GF-D8 (cell line): ENCODE measurements around the gene TMEM175.

Experiments
- DNase-seq: peaks from one replicate; lab custom pipeline; 2025; lab: John Stamatoyannopoulos, UW

TMEM175 gene

DNA sequence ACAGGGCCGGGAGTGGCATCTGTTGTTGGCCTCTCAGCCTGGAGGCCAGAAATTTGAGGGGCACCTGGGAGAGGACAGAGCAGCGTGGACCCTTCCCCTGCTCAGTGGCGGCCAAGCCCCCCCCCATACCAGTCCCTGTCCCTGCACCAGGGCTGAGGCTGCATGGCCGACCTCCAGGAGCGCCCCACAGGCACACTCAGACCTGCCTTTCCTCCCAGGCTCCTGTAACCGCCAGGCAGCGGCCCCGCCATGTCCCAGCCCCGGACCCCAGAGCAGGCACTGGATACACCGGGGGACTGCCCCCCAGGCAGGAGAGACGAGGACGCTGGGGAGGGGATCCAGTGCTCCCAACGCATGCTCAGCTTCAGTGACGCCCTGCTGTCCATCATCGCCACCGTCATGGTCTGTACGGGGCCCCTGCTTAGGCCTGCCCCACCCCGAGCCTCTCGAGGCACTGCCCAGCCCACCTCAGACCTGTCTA, 15.3 kb downstream of the TMEM175 start:
- no peak for DNase-seq

GRCh38 chr4:948101-948935, 16.1 kb downstream of the TMEM175 start:
- DNase-seq = no peak

DNA sequence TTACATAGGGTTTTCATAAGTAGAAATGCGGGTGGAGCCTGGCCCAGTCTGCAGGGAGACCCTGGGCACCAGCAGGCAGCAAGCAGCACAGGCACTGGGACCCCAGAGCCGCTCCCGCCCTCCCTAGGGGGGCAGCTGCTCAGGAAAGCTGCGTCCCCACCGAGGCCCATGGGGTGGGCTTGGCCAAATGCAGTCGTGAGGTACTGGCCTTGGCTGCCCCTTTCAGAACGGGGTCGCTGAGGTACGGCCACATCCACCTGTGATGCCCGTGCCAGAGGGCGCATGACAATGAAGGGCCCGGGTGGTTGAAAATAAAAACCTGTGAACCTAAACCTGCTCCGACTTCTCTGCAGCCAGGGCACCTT, 16.7 kb downstream of the TMEM175 start:
- DNase-seq = no peak

- DNase-seq = no peak
Observed at GRCh38 chr4:949656-950055, 17.4 kb downstream of the TMEM175 start.

DNA sequence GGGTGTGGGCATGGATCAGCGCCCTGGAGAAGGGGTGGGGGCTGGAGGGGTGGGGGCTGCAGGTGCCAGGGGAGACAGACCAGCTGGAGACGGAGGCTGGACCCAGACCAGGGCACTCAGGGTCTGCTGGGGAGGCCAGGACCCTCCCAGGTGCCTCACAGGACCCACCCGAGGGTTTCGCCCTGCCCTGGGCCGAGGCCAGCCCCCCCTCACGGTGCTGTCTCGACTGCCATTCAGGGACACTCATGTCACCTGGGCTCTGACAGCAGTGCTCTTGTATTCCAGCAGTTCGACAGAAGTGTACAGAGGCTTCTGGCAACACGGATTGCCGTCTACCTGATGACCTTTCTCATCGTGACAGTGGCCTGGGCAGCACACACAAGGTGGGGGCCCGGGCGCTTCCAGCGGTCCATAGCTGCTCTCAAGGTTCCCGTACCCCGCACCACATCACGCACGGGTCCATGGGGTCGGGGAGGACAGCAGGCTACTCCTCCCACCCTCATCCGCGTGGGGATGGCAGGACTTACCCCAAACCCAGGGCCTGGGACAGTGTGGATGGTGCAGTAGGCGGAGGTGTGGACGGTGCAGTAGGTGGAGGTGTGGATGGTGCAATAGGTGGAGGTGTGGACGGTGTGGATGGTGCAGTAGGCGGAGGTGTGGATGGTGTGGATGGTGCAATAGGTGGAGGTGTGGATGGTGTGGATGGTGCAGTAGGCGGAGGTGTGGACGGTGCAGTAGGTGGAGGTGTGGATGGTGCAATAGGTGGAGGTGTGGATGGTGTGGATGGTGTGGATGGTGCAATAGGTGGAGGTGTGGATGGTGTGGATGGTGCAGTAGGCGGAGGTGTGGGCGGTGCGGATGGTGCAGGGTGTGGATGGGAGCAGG, 18.1 kb downstream of the TMEM175 start:
- DNase-seq = no peak

DNA sequence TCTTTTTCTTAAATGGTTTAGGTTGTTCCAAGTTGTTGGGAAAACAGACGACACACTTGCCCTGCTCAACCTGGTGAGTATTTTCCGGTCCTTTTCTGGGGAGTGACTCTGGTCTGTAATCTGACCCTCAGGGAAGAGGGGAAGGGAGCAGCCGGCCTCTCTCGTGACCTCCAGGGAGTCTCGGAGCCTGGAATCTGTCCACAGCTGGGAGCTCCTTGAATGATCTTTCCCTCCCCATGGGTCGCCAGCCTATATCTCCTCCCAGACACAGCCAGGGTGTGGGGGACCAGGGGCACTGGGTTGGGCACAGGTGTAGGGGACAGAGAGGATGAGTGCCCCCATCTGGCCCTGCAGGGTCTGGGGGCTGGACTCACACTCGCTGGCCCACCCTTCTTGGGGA, 18.9 kb downstream of the TMEM175 start:
- no peak for DNase-seq

DNA sequence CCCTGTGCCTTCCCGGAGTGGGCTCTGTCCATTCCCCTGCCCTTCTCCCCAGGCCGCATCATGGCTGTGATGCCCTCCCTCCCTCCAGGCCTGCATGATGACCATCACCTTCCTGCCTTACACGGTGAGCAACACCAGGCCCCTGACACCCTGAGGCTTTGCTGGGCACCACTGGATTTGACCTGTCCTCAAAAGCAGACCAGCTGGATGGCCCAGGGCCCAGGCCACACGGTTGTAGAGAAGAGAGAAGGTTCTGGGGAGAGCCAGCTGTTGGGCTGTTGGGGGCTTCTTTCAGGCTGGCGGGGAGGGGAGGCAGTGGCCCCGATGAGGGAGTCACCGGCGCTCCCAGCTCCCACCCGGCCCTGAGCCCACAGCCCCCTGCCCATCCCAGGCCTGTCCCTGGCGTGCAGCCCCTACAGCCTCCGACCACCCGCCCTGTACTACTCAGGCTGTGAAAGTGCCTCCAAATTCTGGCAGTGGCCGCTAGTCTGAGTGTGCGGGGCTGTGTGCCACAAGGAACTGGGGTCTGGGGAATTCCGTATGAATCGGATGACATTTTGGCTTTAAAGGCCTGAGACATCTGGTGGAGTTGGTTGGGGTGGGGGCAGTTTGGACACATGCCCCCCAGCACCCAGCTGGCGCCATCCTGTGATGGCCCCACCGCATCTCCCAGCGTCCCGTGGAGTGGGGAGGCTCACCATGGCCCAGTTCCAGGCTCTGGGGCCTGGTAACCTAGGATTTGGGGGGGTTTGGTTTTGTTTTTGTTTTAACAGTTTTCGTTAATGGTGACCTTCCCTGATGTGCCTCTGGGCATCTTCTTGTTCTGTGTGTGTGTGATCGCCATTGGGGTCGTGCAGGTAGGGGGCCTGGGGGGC, 19.6 kb downstream of the TMEM175 start:
- no peak for DNase-seq

DNA sequence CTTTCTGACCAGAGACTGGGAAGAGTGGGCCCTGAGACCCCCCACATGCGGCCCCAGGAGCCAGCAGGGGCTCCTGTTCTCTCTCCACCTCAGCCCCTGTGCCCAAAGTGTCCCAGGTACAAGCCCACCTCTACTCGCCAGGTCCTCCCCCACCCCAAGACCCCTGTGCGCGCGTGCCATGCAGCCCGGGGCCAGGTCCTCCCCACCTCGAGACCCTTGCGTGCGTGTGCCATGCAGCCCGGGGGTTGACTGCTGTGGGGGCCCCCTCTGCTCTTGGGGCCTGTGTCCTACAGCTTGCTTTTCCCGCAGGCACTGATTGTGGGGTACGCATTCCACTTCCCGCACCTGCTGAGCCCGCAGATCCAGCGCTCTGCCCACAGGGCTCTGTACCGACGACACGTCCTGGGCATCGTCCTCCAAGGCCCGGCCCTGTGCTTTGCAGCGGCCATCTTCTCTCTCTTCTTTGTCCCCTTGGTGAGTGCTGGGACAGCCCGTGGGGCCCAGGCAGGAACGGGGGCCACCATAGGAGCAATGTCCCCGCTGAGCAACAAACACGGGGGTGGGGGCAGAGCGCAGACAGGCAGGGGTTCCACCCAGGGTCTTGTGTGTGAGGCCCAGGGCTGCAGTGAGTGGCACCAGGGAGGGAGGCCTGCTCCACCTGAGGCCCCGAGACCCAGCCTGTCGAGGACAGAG, 20.8 kb downstream of the TMEM175 start:
- no peak for DNase-seq

- no peak for DNase-seq
Observed at GRCh38 chr4:953574-953915, 21.3 kb downstream of the TMEM175 start.

GRCh38 chr4:954211-955020, 22.2 kb downstream of the TMEM175 start:
- no peak for DNase-seq

- DNase-seq = no peak
Observed at GRCh38 chr4:955161-955921, 23.1 kb downstream of the TMEM175 start.

- DNase-seq = no peak
Observed at GRCh38 chr4:955931-956381, 23.7 kb downstream of the TMEM175 start.

- no peak for DNase-seq
Observed at GRCh38 chr4:956531-957230, 24.4 kb downstream of the TMEM175 start.

DNA sequence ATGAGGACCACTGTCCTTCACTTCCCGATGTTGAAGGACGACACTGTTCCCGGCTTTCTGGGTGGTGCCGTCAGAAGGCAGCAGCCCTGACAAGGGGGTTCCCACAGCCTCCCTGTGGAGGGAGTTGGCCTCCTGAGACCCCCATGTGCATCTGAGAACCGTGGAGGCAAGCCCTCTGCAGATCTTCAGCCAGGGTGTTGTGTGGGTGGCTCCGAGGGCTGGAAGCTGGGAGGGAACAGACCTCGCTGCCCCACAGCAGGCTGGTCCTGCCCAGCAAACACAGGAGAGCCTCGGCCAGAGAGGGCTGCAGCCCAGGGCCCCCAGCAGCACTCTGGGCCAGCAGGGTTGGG, 24.9 kb downstream of the TMEM175 start:
- no peak for DNase-seq

GRCh38 chr4:957581-958313, 25.5 kb downstream of the TMEM175 start:
- DNase-seq = no peak

DNA sequence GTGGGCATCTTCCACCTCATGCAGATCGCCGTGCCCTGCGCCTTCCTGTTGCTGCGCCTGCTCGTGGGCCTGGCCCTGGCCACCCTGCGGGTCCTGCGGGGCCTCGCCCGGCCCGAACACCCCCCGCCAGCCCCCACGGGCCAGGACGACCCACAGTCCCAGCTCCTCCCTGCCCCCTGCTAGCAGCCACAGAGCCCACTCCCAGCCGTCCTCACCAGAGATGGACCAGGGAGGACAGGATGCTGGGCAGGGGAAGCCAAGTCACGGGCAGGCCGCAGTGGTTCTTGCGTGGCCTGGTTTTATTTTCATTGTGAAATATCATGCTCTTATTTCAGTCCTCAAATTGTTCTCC, 26.0 kb downstream of the TMEM175 start:
- no peak for DNase-seq

DNA sequence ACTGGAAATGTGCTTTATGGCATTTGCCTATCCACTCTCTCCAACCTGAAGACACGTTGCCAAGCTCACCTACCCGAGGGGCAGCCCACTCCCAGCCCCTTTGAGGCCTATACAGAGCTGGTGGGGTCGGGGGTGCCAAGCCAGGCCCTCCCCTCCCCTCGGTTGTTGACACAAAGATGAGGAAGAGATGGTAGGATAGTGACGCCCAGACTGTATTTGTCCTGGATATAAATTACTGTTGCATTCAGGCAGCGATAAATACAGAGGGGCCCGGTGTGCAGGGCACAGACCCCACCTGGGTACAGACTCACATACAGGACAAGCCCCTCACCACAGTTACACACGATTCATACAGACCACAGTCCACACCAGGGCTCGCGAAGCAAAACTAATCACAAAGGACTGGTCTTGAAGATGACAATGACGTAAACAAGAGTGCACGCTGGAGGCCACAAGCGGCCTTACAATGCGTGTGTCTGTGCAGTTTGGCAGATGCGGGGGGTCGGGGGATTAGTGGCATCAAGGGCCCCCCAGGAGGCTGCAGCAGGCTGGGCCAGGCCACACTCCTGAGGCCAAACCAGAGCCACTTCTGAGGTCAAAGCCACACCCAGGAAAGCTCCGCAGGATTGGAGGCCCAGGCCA, 26.6 kb downstream of the TMEM175 start:
- DNase-seq = no peak
